Upper lobe of left lung (tissue), 4 donors: ENCODE measurements around the gene PRCP.

Experiments used
- CTCF ChIP-seq, 6 experiments: fragments of 450-650 bp in 4 of 6; fragments of 200-600 bp in 2 of 6; sonication (generic) in 2 of 6; IDR thresholded peaks; one replicate each; pipeline ENCODE4 v1.5.1; 2016 to 2019; ENCODE audit warnings: antibody characterized with exemption in 6 of 6
- POLR2A ChIP-seq, 4 donors: fragments of 450-650 bp; IDR thresholded peaks; one replicate each; pipeline ENCODE4 v1.5.1; 2016 to 2017; ENCODE audit warnings: antibody characterized with exemption in 4 of 4, mild to moderate bottlenecking in 2 of 4
- POLR2AphosphoS5 ChIP-seq, 2 donors: sonication (generic); formaldehyde crosslinking; IDR thresholded peaks; one replicate each; pipeline ENCODE4 v1.5.1; 2017; ENCODE audit warnings: antibody characterized with exemption in 2 of 2

- TF ChIP-seq CTCF (IDR thresholded peaks at IDR 0.05) (no peak), POLR2A (IDR thresholded peaks at IDR 0.05) (no peak), POLR2AphosphoS5 (IDR thresholded peaks at IDR 0.05) (no peak)
Measured at GRCh38 chr11:82858133-82858532, 42.1 kb downstream of the PRCP start.
